Right lobe of liver (tissue), 6 donors: ENCODE measurements around the gene PRICKLE1. TPM values are rescaled to one million over a fixed set of nuclear protein-coding genes. Genes with fewer than 3 reads are reported as not detected.
A peak's percentile ranks its signal among the peaks of the same experiment; 100 is the strongest.

ENCODE experiments used
- ATAC-seq, 4 donors: fragments of 200-7000 bp; cut with Tn5 transposase; one replicate each; pipeline ENCODE4 v1.9.1; 2020; ENCODE audit warnings: mild to moderate bottlenecking in 4 of 4, moderate library complexity in 4 of 4
- DNase-seq, 3 donors: peaks; one replicate each; pipeline ENCODE4 v3.0.0-alpha.2; 2020
- H3K27ac ChIP-seq, 3 donors: fragments of 200-600 bp; one replicate each; pipeline ENCODE4 v1.8.0; 2022
- H3K27me3 ChIP-seq, 2 donors: fragments of 200-600 bp; one replicate each; pipeline ENCODE4 v1.8.0; 2022
- H3K36me3 ChIP-seq, 4 donors: fragments of 200-600 bp; sonication (generic) in 1 of 4; one replicate each; pipeline versions ENCODE4 v1.5.1 to v1.8.0; 2017 to 2022; ENCODE audit warnings: control low read depth in 1 of 4
- H3K4me1 ChIP-seq, 4 donors: fragments of 200-600 bp; sonication (generic) in 1 of 4; one replicate each; pipeline versions ENCODE4 v1.5.1 to v1.8.0; 2017 to 2022; ENCODE audit warnings: control low read depth in 1 of 4
- H3K4me3 ChIP-seq, 3 donors: fragments of 200-600 bp; one replicate each; pipeline ENCODE4 v1.8.0; 2022
- H3K9me3 ChIP-seq, 4 donors: fragments of 200-600 bp; sonication (generic) in 1 of 4; one replicate each; pipeline versions ENCODE4 v1.5.1 to v1.8.0; 2017 to 2022; ENCODE audit warnings: control low read depth in 1 of 4
- CTCF ChIP-seq, 4 donors: fragments of 200-600 bp in 3 of 4; fragments of 450-650 bp in 1 of 4; IDR thresholded peaks; one replicate each; pipeline versions ENCODE4 v1.5.1 to v1.8.0; 2016 to 2022; ENCODE audit warnings: antibody characterized with exemption in 4 of 4, mild to moderate bottlenecking in 2 of 4
- POLR2A ChIP-seq: fragments of 450-650 bp; IDR thresholded peaks from one replicate; pipeline ENCODE4 v1.6.1; 2017; ENCODE audit warnings: antibody characterized with exemption, mild to moderate bottlenecking
- WGBS: methylation state at CpG from one replicate; pipeline ENCODE4 v1.1.6; 2018; ENCODE audit warnings: low coverage, low lambda C conversion rate; ENCODE audit not compliant: insufficient coverage; ENCODE audit errors: missing lambda C conversion rate; 5-methylcytosine and 5-hydroxymethylcytosine counted together
- intact Hi-C, 2 donors: fragments of 100-400 bp; cut with DNase I; formaldehyde crosslinking; loops; one replicate each; pipeline versions ENCODE4 v1.11.2 to v1.14.1; 2022
- total RNA-seq, 6 experiments: library from RNA; depleted of rRNA in 2 of 6; stranded (reverse); fragments of >200 nt in 2 of 6; fragmentation: NEBNext Ultra II Directional in 3 of 6; extraction: Animal tissue kit (Norgen Biotek cat#: 25700) in 3 of 6; gene quantifications; one replicate each; pipeline versions ENCODE4 v1.1.0 to v1.2.4, GENCODE V29; 2016 to 2023
- donor health status: DM: no; HTN: yes; CAD: no.
- donor health status: DM: no; HTN: no; CAD: no.
- donor health status: DM: no; HTN: no; CAD: no.
- donor health status: DM: no; HTN: yes; CAD: no.
- donor health status: DM: no; HTN: yes; CAD: no.

PRICKLE1 gene
- total RNA-seq, 6 experiments from 2014 or later: 0.79 to 2.9 (median 1.1) TPM

DNA sequence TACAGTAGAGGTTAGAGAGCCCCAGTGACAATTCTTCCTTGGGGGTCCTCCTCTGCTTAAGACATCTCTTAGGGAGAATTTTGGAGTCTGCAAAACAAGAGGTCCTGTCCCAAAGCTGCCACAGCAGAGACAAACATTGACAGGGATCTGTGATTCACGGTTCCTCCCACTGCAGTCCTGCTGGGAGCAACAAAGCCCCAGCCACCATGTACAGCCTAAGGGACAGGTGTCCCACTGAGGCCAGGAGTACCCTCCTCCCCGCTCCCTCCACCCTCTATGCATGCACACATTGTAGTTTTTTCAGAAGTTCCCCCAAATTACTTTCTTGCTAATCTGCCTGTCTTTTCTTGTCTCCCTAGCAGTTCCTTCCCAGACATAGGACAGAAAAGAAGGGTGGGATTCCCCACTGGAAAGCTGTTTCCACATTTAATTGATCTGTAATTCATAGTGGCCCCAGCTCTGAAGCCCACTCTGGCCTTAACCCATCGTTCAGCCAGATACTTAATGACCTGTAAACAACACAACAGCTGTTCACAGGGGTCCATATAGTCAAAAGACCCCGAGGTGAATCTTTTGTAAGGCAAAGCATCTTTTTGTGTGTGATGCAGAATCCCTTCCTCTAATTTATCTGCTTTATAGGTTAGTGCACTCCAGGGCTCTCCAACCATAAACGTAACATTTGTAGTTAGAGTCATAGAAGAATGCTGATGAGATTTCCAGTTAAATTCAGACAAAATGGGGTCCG, 13.9 kb upstream of the PRICKLE1 start:
- intact Hi-C loops: no loop called here
- H3K36me3 ChIP-seq: no peaks in the 10 kb centered on the region
- H3K4me3 ChIP-seq: no peak overlapping the region
- no peaks in the 10 kb centered on the region for H3K4me1 ChIP-seq
- H3K27ac ChIP-seq: no peak overlapping the region
- 27% methylated on average over 6 of the region's 6 CpGs for WGBS
- H3K9me3 ChIP-seq: no peaks in the 10 kb centered on the region
- H3K27me3 ChIP-seq: no peaks in the 10 kb centered on the region
- TF ChIP-seq CTCF (IDR thresholded peaks at IDR 0.05) (no peak), POLR2A (no peak)
- no peak for ATAC-seq
- no peak for DNase-seq

GRCh38 chr12:42593874-42594273, 4.3 kb upstream of the PRICKLE1 start:
- 38% methylated on average over 2 of the region's 2 CpGs for WGBS
- intact Hi-C loops: no loop called here
- DNase-seq: no peak
- TF ChIP-seq POLR2A (no peak), CTCF (IDR thresholded peaks at IDR 0.05) (no peak)
- Histone ChIP-seq H3K4me3 (no peak overlapping the region), H3K9me3 (no peaks in the 10 kb centered on the region), H3K27me3 (peaks cover 0 to 6% of the 10 kb centered on the region in 2 donors), H3K27ac (no peak overlapping the region), H3K4me1 (peaks cover 0 to 5% (median 2%) of the 10 kb centered on the region in 4 donors), H3K36me3 (no peaks in the 10 kb centered on the region)
- ATAC-seq: no peak

DNA sequence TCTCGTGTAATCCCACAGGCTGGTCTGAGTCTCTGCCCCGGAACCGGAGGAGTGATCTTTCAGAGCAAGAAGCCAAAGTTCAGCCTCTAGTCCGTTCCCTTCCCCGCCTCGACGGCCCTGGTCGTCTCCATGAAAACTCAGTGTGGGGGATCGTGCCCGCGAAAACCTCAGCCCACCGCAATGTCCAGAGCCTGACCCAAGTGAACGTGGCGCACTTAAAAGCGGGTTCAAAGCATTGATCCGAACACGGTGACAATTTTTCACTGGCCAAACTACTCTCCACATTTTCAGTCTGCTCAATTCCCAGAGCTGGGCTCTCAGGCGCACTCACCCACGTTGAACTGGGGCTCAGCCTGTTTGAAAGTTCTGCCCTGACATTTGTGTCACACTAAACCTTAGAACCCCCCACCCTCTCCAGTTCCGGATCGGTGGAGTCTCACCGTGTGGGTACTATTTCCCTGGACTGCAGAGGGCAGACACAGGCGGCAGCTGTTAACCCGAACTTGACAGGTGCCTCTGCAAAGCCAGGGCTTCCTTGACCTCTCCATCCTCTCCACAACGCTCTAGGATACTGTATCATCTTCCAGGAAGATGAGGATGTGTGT, 886 bp upstream of the PRICKLE1 start:
- peaks cover 0 to 5% (median 2%) of the 10 kb centered on the region in 4 donors for H3K4me1 ChIP-seq
- H3K27ac ChIP-seq: no peak overlapping the region
- H3K9me3 ChIP-seq: no peaks in the 10 kb centered on the region
- intact Hi-C loops: no loop called here
- peak; percentile 19 to 59 (median 44) for ATAC-seq
- DNase-seq: no peak
- WGBS: under 1% methylated on average over 18 of the region's 25 CpGs
- H3K27me3 ChIP-seq: peaks cover 0 to 9% of the 10 kb centered on the region in 2 donors
- peak overlapping the region; percentile 26 to 57 (median 49) for H3K4me3 ChIP-seq
- TF ChIP-seq CTCF (IDR thresholded peaks at IDR 0.05): no peak
- TF ChIP-seq POLR2A: no peak
- H3K36me3 ChIP-seq: no peaks in the 10 kb centered on the region

GRCh38 chr12:42588524-42589464, 752 bp downstream of the PRICKLE1 start:
- WGBS: 5% methylated on average over 25 of the region's 52 CpGs

More at GRCh38 chr12:42588524-42589464, 752 bp downstream of the PRICKLE1 start:
- Histone ChIP-seq H3K27me3 (peaks cover 0 to 9% of the 10 kb centered on the region in 2 donors), H3K9me3 (no peaks in the 10 kb centered on the region), H3K36me3 (no peaks in the 10 kb centered on the region), H3K27ac (peak overlapping the region in 1 of 3 donors; percentile 22), H3K4me3 (peak overlapping the region; percentile 49 to 57 (median 53)), H3K4me1 (peaks cover 0 to 5% (median 2%) of the 10 kb centered on the region in 4 donors)
- intact Hi-C loops: no loop called here
- ATAC-seq (peak; percentile 20 to 38 (median 28)), DNase-seq (peak in 1 of 3 donors; percentile 25)
- TF ChIP-seq CTCF (IDR thresholded peaks at IDR 0.05) (peak in 3 of 4 donors; percentile 10 to 26 (median 24)), POLR2A (no peak)
